OCI-LY7 (cell line): ENCODE results near the gene BCAS4.

ENCODE experiments used
- EZH2phosphoT487 ChIP-seq: fragments of 200-600 bp; sonication (generic); IDR thresholded peaks from 2 replicates; pipeline ENCODE4 v1.6.1; 2018; ENCODE audit warnings: low read depth, borderline replicate concordance, mild to moderate bottlenecking, mixed run types, antibody characterized with exemption, low read length, moderate library complexity, mixed read lengths
- TF ChIP-seq, protein P1 (sequence below): fragments of 200-600 bp; sonication (generic); conservative IDR thresholded peaks from 2 replicates; pipeline ENCODE4 v1.5.1; 2014; ENCODE audit warnings: mild to moderate bottlenecking, antibody characterized with exemption, low read length, moderate library complexity, mixed read lengths

DNA sequence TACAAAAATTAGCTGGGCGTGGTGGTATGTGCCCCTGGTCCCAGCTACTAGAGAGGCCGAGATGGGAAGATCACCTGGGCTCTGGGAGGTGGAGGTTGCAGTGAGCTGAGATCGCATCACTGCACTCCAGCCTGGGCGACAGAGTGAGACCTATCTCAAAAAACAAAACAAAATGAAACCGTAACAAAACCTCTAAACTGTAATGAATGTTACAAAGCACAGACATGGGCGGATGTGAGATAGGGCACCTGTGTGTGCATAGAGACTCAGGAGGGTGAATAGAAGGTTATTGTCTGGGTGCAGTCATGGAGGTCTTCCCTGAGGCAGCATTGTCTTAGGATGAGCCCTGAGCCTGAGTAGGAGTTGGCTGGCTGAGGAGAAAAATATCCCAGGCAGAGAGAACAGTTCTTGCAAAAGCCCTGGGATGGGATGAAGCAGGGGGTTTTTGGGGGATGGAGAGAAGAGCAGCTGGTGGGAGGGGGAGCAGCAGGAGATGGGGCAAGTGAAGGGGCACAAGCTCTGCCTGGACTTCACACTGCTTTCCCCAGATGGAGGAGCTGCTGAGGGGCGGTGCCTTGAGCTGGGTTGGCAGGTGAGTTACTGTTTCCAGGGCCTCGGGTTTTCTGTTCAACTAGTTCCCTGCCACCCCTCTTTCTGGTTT lies 5.2 kb downstream of the BCAS4 start:
- TF ChIP-seq, protein P1, sequence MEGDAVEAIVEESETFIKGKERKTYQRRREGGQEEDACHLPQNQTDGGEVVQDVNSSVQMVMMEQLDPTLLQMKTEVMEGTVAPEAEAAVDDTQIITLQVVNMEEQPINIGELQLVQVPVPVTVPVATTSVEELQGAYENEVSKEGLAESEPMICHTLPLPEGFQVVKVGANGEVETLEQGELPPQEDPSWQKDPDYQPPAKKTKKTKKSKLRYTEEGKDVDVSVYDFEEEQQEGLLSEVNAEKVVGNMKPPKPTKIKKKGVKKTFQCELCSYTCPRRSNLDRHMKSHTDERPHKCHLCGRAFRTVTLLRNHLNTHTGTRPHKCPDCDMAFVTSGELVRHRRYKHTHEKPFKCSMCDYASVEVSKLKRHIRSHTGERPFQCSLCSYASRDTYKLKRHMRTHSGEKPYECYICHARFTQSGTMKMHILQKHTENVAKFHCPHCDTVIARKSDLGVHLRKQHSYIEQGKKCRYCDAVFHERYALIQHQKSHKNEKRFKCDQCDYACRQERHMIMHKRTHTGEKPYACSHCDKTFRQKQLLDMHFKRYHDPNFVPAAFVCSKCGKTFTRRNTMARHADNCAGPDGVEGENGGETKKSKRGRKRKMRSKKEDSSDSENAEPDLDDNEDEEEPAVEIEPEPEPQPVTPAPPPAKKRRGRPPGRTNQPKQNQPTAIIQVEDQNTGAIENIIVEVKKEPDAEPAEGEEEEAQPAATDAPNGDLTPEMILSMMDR = no peak
- no peak for TF ChIP-seq EZH2phosphoT487
